Vein endothelial cell (primary cell): ENCODE results near the gene TEF. TPM values are rescaled to one million over a fixed set of nuclear protein-coding genes. Genes with fewer than 3 reads are reported as not detected.

Source experiments
- small RNA-seq: library from RNA; depleted of rRNA; stranded (forward); fragments of <200 nt; gene quantifications from one replicate; pipeline ENCODE3, GENCODE V24; 2012
- total RNA-seq: library from RNA; depleted of rRNA; stranded (reverse); fragments of >200 nt; gene quantifications from 2 replicates; pipeline ENCODE4 v1.2.3, GENCODE V29; 2012

Gene TEF
- total RNA-seq, result 3.9 and 5.2 TPM in 2 replicates

GRCh38 chr22:41381329-41382097 is at the start of gene TEF:
TSS of gene TEF (plus strand) at chr22:41381942. CDS start at chr22:41382045, 103 bp downstream.

GRCh38 chr22:41446639-41447434 is 65.1 kb downstream of the TEF start, which contains the start of gene TOB2:
TSS of gene TOB2 (minus strand) at chr22:41446801. CDS start at chr22:41437345, 9,456 bp downstream.

Small RNAs within 50 kb of the gene (small RNA-seq; reads per million reads assigned to genes)
- gene RNU6-495P, result not detected

Other genes with a start within 250 kb of the TEF start
- gene L3MBTL2, start 176.6 kb upstream of the TEF start, total RNA-seq, result 27.8 and 34.6 TPM in 2 replicates
- 0.98 and 1.4 TPM in 2 replicates for gene CHADL, start 141.0 kb upstream of the TEF start, total RNA-seq
- 133 and 171 TPM in 2 replicates for gene RANGAP1, start 95.8 kb upstream of the TEF start, total RNA-seq
- gene ZC3H7B, start 80.4 kb upstream of the TEF start, total RNA-seq, result 80.8 and 121 TPM in 2 replicates
- gene TOB2, start 64.9 kb downstream of the TEF start, total RNA-seq, result 45.1 and 53.6 TPM in 2 replicates
- 48.3 and 53.3 TPM in 2 replicates for gene PHF5A, start 86.8 kb downstream of the TEF start, total RNA-seq
- 82.0 and 96.0 TPM in 2 replicates for gene ACO2, start 87.2 kb downstream of the TEF start, total RNA-seq
- gene POLR3H, start 162.5 kb downstream of the TEF start, total RNA-seq, result 22.5 and 27.0 TPM in 2 replicates
- gene CSDC2, start 179.1 kb downstream of the TEF start, total RNA-seq, result not detected in 2 replicates
- gene PMM1, start 207.9 kb downstream of the TEF start, total RNA-seq, result 3.7 and 5.2 TPM in 2 replicates
- 43.1 and 48.4 TPM in 2 replicates for gene DESI1, start 239.1 kb downstream of the TEF start, total RNA-seq
- 301 and 399 TPM in 2 replicates for gene XRCC6, start 239.4 kb downstream of the TEF start, total RNA-seq